A673 (cell line): Measurements from ENCODE around the gene CLN5. TPM values are rescaled to one million over a fixed set of nuclear protein-coding genes. Genes with fewer than 3 reads are reported as not detected.

Experiments used
- BruUV-seq: library from RNA; stranded (reverse); fragments of 400-500 nt; replicated peaks from 2 replicates; lab custom pipeline; 2021; lab: Mats Ljungman, UMichigan
- CTCF ChIA-PET: fragments of 300-600 bp; sonication (Branson Sonifier 250); formaldehyde crosslinking; loops from one replicate; lab custom pipeline; 2022; ENCODE audit warnings: antibody characterized with exemption; lab: Charles Lee
- POLR2A ChIA-PET: fragments of 300-600 bp; sonication (Branson Sonifier 250); formaldehyde crosslinking; loops from one replicate; lab custom pipeline; 2022; ENCODE audit warnings: antibody characterized with exemption; ENCODE audit not compliant: low non-redundant PET; lab: Charles Lee
- DNase-seq: peaks from one replicate; pipeline ENCODE4 v3.0.0-alpha.2; 2015; ENCODE audit warnings: low spot score
- H3K27ac ChIP-seq: fragments of 200-600 bp; sonication (generic); 2 replicates; pipeline ENCODE4 v1.5.1; 2016; ENCODE audit warnings: mixed run types, low read depth, mild to moderate bottlenecking, mixed read lengths, antibody characterized with exemption, low read length; ENCODE audit not compliant: poor library complexity, severe bottlenecking
- H3K27me3 ChIP-seq: fragments of 200-600 bp; sonication (generic); replicated peaks from 2 replicates; pipeline ENCODE4 v1.6.1; 2017; ENCODE audit warnings: mixed run types, low read depth, mild to moderate bottlenecking, mixed read lengths, antibody characterized with exemption, low read length; ENCODE audit not compliant: insufficient read depth, poor library complexity
- H3K36me3 ChIP-seq: fragments of 200-600 bp; sonication (generic); 2 replicates; pipeline ENCODE4 v1.6.1; 2016; ENCODE audit warnings: mixed run types, mild to moderate bottlenecking, mixed read lengths, antibody characterized with exemption, low read length; ENCODE audit not compliant: insufficient read depth, poor library complexity, severe bottlenecking
- H3K4me1 ChIP-seq: fragments of 200-600 bp; sonication (generic); 2 replicates; pipeline ENCODE4 v1.6.1; 2017; ENCODE audit warnings: mixed run types, mild to moderate bottlenecking, mixed read lengths, antibody characterized with exemption, low read length; ENCODE audit not compliant: insufficient read depth, poor library complexity, severe bottlenecking
- H3K4me3 ChIP-seq: fragments of 200-600 bp; sonication (generic); 2 replicates; pipeline ENCODE4 v1.5.1; 2016; ENCODE audit warnings: low read depth, mixed run types, mild to moderate bottlenecking, mixed read lengths, low read length; ENCODE audit not compliant: poor library complexity, severe bottlenecking
- H3K9me3 ChIP-seq: fragments of 200-600 bp; sonication (generic); 2 replicates; pipeline ENCODE4 v1.6.1; 2016; ENCODE audit warnings: mixed run types, low read depth, mild to moderate bottlenecking, mixed read lengths, antibody characterized with exemption, low read length; ENCODE audit not compliant: poor library complexity, severe bottlenecking
- CTCF ChIP-seq: fragments of 300-800, 200-600 bp; sonication (generic); conservative IDR thresholded peaks from 2 replicates; pipeline ENCODE4 v1.5.1; 2017; ENCODE audit warnings: low read depth, mild to moderate bottlenecking, antibody characterized with exemption, low read length, moderate library complexity, mixed read lengths
- EZH2 ChIP-seq: fragments of 200-600 bp; sonication (generic); IDR thresholded peaks from 2 replicates; pipeline ENCODE4 v1.6.1; 2017; ENCODE audit warnings: borderline replicate concordance, low read depth, mild to moderate bottlenecking, mixed read lengths, antibody characterized with exemption, low read length; ENCODE audit not compliant: poor library complexity, severe bottlenecking
- intact Hi-C: fragments of 100-400 bp; cut with micrococcal nuclease; formaldehyde crosslinking; loops from one replicate; pipeline ENCODE4 v1.10.0; 2022; ENCODE audit not compliant: unreplicated experiment
- total RNA-seq: library from RNA; stranded (reverse); gene quantifications from 2 replicates; pipeline ENCODE4 v1.2.3, GENCODE V29; 2021

CLN5 gene
- total RNA-seq, 1 experiment from 2014 or later = 13.7 TPM

- ChIA-PET CTCF (no interaction called here), POLR2A (interaction anchor here (0.7 kb wide), 1 partner anchor 45 kb away, joined by 8 read pairs; no protein-coding TSS in a partner anchor)
- TF ChIP-seq CTCF (no peak), EZH2 (no peak)
- no peaks in the 10 kb centered on the region for H3K27me3 ChIP-seq
- intact Hi-C loops = loop anchor here (5.0 to 10.0 kb wide), 3 partner anchors 298 to 538 kb away; partner anchors contain the start of gene MYCBP2
- peak within 1 kb of the TSS; percentile 87 for H3K4me3 ChIP-seq
- peaks cover 15% of the 10 kb centered on the region for H3K4me1 ChIP-seq
- no peaks in the 10 kb centered on the region for H3K9me3 ChIP-seq
- DNase-seq = peak; percentile 87
- H3K36me3 ChIP-seq = no peaks in the 10 kb centered on the region
- no TSS peak for BruUV-seq
- H3K27ac ChIP-seq = peak within 1 kb of the TSS; percentile 92
Measured at GRCh38 chr13:77026861-77027621, 35.2 kb downstream of the CLN5 start, which contains the start of gene FBXL3. FBXL3 (minus strand) TSS chr13:77027159; CDS start chr13:77021860, 5,299 bp downstream.

- TF ChIP-seq EZH2 (no peak), CTCF (no peak)
- BruUV-seq = no TSS peak
- DNase-seq = no peak
- no peak overlapping the region for H3K27ac ChIP-seq
- no peak overlapping the region for H3K4me3 ChIP-seq
- ChIA-PET CTCF (no interaction called here), POLR2A (no interaction called here)
- H3K36me3 ChIP-seq = no peaks in the 10 kb centered on the region
- no peaks in the 10 kb centered on the region for H3K9me3 ChIP-seq
- intact Hi-C loops = loop anchor here (5.0 to 10.0 kb wide), 3 partner anchors 297 to 537 kb away; partner anchors contain the start of gene MYCBP2
- no peaks in the 10 kb centered on the region for H3K27me3 ChIP-seq
- H3K4me1 ChIP-seq = peaks cover 9% of the 10 kb centered on the region
Measured at GRCh38 chr13:77028202-77028601, 36.3 kb downstream of the CLN5 start.

GRCh38 chr13:77029436-77029835 lies 37.6 kb downstream of the CLN5 start:
- POLR2A ChIA-PET = no interaction called here
- H3K9me3 ChIP-seq = no peaks in the 10 kb centered on the region
- CTCF ChIA-PET = no interaction called here
- H3K27me3 ChIP-seq = no peaks in the 10 kb centered on the region
- no peaks in the 10 kb centered on the region for H3K36me3 ChIP-seq
- peaks cover 4% of the 10 kb centered on the region for H3K4me1 ChIP-seq
- TF ChIP-seq CTCF (no peak), EZH2 (no peak)
- no TSS peak for BruUV-seq
- intact Hi-C loops = loop anchor here (5.0 to 10.0 kb wide), 3 partner anchors 295 to 535 kb away; partner anchors contain the start of gene MYCBP2
- no peak for DNase-seq
- H3K27ac ChIP-seq = no peak overlapping the region
- no peak overlapping the region for H3K4me3 ChIP-seq
